Mesodermal cell (in vitro differentiated cells): ENCODE results near the gene DUOX1.

ENCODE experiments used
- H3K27ac ChIP-seq: 2 replicates; pipeline ENCODE4 v1.7.0; 2013; ENCODE audit warnings: mild to moderate bottlenecking, low read depth, low read length, moderate library complexity; ENCODE audit not compliant: severe bottlenecking
- H3K36me3 ChIP-seq: 2 replicates; pipeline ENCODE4 v1.7.1; 2013; ENCODE audit warnings: mild to moderate bottlenecking, low read length, moderate library complexity; ENCODE audit not compliant: control insufficient read depth, insufficient read depth
- H3K4me1 ChIP-seq: one replicate; pipeline ENCODE4 v1.7.1; 2013; ENCODE audit warnings: mild to moderate bottlenecking, low read length; ENCODE audit not compliant: insufficient read depth, control insufficient read depth, poor library complexity, severe bottlenecking
- H3K4me3 ChIP-seq: 2 replicates; pipeline ENCODE4 v1.7.0; 2013; ENCODE audit warnings: low read length, control low read depth, mild to moderate bottlenecking; ENCODE audit not compliant: insufficient read depth, poor library complexity, severe bottlenecking; ENCODE audit errors: extremely low read depth
- H3K9me3 ChIP-seq: 2 replicates; pipeline ENCODE4 v1.7.1; 2013; ENCODE audit warnings: mild to moderate bottlenecking, low read length, moderate library complexity; ENCODE audit not compliant: control insufficient read depth
- WGBS, 2 experiments: methylation state at CpG; one replicate each; pipeline ENCODE4 v1.1.5; 2013; ENCODE audit warnings: missing lambda C conversion rate in 2 of 2; ENCODE audit not compliant: insufficient coverage in 2 of 2; 5-methylcytosine and 5-hydroxymethylcytosine counted together

The DUOX1 gene

GRCh38 chr15:45157974-45158373 lies 28.2 kb downstream of the DUOX1 start:
- Histone ChIP-seq H3K4me3 (no peak overlapping the region), H3K9me3 (no peaks in the 10 kb centered on the region), H3K4me1 (peaks cover 16% of the 10 kb centered on the region), H3K36me3 (no peaks in the 10 kb centered on the region), H3K27ac (no peak overlapping the region)
- 0 to 33% methylated on average over 1 of the region's 1 CpG for WGBS, 2 experiments

DNA sequence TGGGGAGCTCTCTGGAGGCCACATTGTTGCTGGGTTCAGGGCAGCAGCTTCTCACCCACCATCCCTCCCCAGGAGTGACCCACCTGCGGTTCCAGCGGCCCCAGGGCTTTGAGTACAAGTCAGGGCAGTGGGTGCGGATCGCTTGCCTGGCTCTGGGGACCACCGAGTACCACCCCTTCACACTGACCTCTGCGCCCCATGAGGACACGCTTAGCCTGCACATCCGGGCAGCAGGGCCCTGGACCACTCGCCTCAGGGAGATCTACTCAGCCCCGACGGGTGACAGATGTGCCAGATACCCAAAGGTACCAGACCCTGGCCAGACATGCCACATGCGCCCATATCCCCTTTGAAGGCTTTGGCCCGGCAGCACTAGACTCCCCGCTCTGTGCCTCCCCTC lies 31.9 kb downstream of the DUOX1 start:
- Histone ChIP-seq H3K9me3 (no peaks in the 10 kb centered on the region), H3K4me3 (no peak overlapping the region), H3K27ac (no peak overlapping the region), H3K4me1 (peaks cover 16% of the 10 kb centered on the region), H3K36me3 (no peaks in the 10 kb centered on the region)
- 94 to 95% methylated on average over 14 of the region's 14 CpGs for WGBS, 2 experiments

DNA sequence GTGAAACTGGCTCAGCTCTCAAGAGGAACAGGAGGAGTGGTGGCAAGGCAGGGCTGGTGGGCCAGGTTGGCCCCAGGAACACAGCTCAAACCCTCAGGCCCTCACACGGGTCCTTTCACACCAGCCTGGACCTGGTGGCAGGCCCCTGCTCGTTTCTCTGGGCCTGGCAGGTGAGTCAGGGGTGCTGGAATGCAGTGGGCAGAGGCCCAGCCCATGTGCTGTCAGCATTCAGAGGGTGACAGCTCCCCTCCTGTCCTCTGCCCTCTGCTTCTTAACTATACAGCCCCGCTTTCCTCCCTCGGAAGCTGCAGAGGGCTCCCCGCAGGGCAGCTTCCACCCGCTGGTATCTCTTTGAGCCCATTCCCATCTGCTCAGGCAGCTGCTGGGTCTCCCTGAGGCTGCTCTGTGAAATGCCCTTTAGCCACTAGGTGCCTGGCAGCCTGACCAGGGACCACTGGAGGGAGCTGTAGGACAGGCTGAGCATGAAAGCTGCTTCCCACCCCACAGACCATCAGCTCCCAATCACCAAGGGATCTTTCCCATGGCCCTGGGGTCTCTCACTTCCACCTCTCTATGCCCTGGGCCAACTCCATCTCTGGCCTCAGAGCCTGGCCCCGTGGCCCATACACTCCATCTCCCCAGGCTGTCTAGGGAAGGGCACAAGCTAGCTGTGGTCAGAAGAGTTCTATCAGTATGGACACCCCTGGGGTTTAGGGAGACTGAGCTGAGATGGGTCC lies 33.1 kb downstream of the DUOX1 start:
- Histone ChIP-seq H3K4me3 (no peak overlapping the region), H3K4me1 (peaks cover 12% of the 10 kb centered on the region), H3K9me3 (no peaks in the 10 kb centered on the region), H3K36me3 (no peaks in the 10 kb centered on the region), H3K27ac (no peak overlapping the region)
- WGBS, 2 experiments = 3 to 5% methylated on average over 5 of the region's 7 CpGs

DNA sequence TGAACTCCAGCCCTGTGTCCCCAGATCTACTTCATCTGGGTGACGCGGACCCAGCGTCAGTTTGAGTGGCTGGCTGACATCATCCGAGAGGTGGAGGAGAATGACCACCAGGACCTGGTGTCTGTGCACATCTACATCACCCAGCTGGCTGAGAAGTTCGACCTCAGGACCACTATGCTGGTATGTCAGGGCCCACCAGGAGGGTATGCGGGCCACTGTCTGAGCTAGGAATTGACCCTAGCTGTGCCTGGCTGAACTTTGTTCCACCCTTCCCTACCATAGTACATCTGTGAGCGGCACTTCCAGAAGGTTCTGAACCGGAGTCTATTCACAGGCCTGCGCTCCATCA lies 33.7 kb downstream of the DUOX1 start:
- Histone ChIP-seq H3K4me3 (no peak overlapping the region), H3K4me1 (peaks cover 12% of the 10 kb centered on the region), H3K36me3 (no peaks in the 10 kb centered on the region), H3K27ac (no peak overlapping the region), H3K9me3 (no peaks in the 10 kb centered on the region)
- 83 to 87% methylated on average over 8 to 9 of the region's 9 CpGs for WGBS, 2 experiments

DNA sequence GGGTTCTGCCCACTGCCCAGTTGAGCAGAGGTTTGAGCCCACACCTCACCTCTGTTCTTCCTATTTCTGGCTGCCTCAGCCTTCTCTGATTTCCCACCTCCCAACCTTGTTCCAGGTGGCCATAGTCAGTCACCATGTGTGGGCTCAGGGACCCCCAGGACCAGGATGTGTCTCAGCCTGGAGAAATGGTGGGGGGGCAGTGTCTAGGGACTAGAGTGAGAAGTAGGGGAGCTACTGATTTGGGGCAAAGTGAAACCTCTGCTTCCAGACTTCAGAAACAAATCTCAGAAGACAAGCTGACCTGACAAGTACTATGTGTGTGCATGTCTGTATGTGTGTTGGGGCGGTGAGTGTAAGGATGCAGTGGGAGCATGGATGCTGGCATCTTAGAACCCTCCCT lies 35.1 kb downstream of the DUOX1 start:
- Histone ChIP-seq H3K9me3 (no peaks in the 10 kb centered on the region), H3K27ac (no peak overlapping the region), H3K4me1 (peaks cover 12% of the 10 kb centered on the region), H3K4me3 (no peak overlapping the region), H3K36me3 (no peaks in the 10 kb centered on the region)
- WGBS, 2 experiments = no CpG with 5 or more reads among the region's 1 CpG

DNA sequence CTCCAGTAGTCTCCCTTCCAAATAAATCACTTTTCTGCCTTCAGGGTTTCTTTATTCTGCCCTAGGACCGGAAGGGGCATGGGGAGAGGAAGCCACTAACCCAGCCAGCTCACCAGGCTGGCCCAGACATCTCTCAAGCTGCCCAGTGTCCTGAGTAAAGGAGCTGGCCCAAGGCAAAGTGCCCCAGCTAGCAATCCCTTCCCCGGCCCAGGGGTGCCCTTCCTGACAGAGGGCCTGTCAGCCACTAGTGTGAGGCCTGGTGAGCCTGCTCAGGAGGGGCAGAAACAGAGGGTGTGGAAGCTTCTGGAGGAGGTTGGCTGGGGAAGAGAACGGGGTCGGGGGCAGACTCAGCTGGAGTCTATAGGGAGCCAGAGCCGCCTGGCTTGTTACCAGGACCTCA lies 35.7 kb downstream of the DUOX1 start:
- H3K27ac ChIP-seq = no peak overlapping the region
- WGBS, 2 experiments = 83 to 93% methylated on average over 3 of the region's 5 CpGs
- H3K4me3 ChIP-seq = no peak overlapping the region
- H3K9me3 ChIP-seq = no peaks in the 10 kb centered on the region
- H3K4me1 ChIP-seq = peaks cover 12% of the 10 kb centered on the region
- H3K36me3 ChIP-seq = no peaks in the 10 kb centered on the region

DNA sequence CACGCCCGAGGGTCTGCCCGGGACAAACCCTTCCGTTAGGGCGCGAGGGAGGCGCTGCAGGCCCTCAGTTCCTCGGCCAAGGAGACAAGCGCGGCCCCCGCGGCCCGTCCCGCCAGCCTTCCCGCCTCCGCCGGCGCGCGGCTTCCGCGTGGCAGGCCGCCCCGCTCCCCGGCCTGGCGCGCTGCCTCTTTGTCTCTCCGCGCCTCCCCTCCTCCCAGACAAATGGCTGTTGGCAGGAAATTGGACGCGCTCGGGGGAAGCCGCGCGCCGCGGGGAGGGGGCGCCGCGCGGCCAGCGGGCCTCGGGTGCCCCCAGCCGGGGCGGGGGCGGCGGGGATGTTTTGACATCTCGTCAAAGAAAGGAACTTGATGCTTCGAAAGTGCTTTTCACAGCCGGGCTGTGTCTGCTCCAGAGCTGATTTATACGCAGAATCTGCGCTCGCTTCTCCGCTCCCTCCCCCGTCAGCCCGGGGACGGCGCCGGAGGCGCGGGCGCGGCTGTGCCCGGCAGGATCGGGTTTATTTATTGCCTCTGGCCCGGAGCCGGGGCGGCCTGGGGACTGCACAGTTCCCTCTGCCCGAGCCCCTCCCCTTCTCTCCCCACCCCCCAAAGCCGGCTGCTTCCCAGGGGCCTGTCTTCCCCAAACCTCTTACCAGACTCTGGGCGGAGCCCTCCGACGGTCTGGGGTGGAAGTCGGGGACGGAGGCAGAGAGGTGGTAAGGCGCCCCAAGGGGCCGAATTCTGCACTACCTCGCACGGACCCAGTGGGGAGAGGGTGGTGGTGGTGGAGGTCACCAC lies 37.2 kb downstream of the DUOX1 start:
- Histone ChIP-seq H3K27ac (peak overlapping the region; percentile 99), H3K4me3 (peak overlapping the region; percentile 42), H3K9me3 (no peaks in the 10 kb centered on the region), H3K4me1 (peaks cover 12% of the 10 kb centered on the region), H3K36me3 (no peaks in the 10 kb centered on the region)
- WGBS, 2 experiments = 0 to 1% methylated on average over 22 to 55 of the region's 79 CpGs

DNA sequence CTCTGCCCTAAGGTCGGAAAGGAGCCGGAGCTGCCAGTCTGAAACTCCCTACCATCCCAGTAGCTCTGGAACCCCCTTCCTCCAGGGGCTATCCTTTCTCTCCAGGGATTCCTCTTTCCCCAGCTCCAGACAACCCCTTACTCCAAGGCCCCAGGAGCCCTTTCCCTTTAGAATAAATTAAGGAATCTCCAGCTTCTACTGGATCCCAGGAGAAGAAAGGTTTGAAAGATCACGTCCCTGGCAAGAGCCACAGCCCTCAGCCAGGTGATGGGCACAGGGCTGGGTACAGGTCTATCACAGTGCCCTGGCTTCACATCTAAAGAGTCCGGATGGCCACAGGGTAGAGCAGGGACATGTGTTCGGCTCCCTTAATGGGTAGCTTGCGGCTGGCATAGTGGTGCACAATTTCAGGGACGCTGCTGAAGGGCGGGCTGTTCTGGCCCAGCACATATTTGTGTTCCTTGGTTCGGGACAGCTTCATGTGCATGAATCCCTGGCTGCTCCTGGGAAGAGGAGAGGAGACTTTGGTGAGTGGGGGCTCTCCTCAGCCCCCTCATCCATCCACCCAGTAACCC lies 37.9 kb downstream of the DUOX1 start:
- no peak overlapping the region for H3K4me3 ChIP-seq
- H3K4me1 ChIP-seq = peaks cover 8% of the 10 kb centered on the region
- no peaks in the 10 kb centered on the region for H3K9me3 ChIP-seq
- WGBS, 2 experiments = 84 to 93% methylated on average over 5 to 8 of the region's 9 CpGs
- H3K36me3 ChIP-seq = no peaks in the 10 kb centered on the region
- H3K27ac ChIP-seq = peak overlapping the region; percentile 99

DNA sequence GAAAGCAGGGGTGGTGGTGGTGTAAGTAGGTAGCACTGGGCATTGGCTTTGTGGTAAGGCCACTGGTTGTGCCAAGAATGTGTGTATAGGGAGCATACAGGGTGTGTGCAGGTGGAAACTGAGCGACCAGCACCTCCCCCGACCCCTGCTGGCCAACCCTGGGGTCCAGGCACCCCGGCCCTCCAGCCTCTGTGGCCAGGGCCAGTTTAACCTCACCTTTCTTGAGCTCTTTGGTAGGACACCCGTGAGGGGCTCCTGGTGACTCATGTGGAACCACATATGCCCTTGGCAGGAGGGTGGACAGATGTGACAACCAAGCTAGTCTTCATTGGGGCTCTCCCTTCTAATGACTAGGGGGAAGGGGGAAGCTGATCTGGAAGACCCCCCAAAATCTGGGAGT lies 38.5 kb downstream of the DUOX1 start:
- peak overlapping the region; percentile 99 for H3K27ac ChIP-seq
- WGBS, 2 experiments = 89 to 96% methylated on average over 3 of the region's 4 CpGs
- no peaks in the 10 kb centered on the region for H3K9me3 ChIP-seq
- no peaks in the 10 kb centered on the region for H3K36me3 ChIP-seq
- H3K4me1 ChIP-seq = peaks cover 4% of the 10 kb centered on the region
- no peak overlapping the region for H3K4me3 ChIP-seq

DNA sequence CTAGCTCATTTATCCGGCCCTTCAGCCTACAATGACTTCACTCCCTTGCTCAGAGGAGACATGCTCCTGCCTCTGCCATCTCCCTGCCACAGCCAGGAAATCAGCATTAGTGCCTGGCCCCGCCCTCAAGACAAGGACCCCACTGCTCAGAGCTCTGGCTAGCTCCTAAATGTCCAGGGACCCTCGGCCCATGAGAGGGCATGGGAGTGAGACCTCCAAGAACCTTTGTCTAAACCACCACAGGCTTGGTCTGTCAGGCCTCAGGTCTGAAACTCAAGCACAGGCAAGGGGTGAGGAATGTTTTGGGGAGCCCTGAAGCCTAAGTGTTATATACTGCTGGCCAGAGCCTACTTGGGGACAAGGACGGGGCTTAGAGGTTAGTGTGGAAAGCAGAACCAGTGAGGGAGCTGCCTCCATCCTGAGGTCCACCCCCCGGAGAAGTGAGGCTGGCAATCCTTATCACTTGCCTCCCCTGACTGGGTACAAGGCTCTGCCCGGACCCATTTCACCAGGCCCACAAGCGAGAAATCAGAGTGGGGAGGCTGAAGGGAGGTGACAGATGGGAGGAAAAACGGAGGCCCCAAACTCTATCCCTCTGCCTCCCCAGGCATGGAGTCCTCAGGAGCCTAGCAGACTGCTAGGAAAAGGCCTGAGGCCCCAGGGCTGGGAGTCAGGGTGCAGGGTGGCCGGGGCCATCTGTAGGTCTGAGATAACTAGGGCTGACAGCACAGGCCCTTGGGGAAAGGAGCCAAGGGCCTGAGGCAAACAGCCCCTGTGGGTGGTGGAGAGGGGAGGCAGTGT lies 39.2 kb downstream of the DUOX1 start:
- Histone ChIP-seq H3K9me3 (no peaks in the 10 kb centered on the region), H3K4me3 (no peak overlapping the region), H3K27ac (no peak overlapping the region), H3K36me3 (no peaks in the 10 kb centered on the region), H3K4me1 (peaks cover 4% of the 10 kb centered on the region)
- WGBS, 2 experiments = 90 to 93% methylated on average over 4 to 6 of the region's 9 CpGs
